ENCODE measurements around the gene SYNGR3. TPM values are rescaled to one million over a fixed set of nuclear protein-coding genes. Genes with fewer than 3 reads are reported as not detected.
A peak's percentile ranks its signal among the peaks of the same experiment; 100 is the strongest.

Gene SYNGR3
- total RNA-seq, 1 experiment from 2014 or later, result 11.9 TPM

DNA sequence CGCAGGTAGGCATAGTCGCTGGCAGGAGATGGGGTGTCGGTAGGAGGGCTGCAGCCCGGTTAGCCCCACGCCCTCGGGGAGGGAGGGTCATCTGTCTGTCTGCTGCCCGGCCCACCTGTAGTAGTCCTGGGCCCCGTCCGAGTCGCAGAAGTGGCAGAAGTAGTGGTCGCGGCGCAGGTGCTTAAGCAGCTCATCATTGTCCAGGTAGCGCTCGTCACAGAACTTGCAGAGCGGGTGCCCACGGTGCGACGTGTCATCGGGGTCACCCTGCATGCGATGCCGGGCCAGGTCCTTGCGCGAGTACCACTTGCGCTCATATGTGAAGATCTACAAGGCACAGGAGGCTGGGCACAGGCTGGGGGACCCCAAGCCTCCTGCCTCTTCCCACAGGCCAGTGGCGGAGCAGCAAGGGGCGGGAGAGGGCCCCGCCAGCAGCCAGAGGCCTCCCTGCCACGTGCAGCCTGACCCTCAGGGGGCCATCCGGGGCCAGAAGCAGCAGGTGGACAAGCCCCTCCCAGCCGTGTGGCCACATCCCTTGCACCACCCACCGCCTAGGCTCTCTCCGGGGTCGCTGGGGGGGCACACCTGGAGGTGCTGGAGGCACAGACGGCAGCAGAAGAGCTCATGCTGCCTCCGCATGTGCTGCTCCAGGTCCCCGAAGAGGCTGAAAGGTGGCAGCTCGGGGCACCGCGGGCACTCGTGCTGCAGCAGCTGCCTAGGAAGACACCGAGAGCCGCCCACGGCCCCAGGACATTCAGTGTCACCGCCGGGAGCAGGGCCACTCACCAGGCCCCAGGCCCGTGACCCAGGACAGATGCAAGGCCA lies 12.8 kb downstream of the SYNGR3 start:
- H4K91ac ChIP-seq (ENCODE audit: insufficient read length, low read depth, low read length), result no peak overlapping the region
- H2BK20ac ChIP-seq (ENCODE audit: low read depth, low read length, poor library complexity, severe bottlenecking), result no peak overlapping the region
- no peak overlapping the region for H3K9ac ChIP-seq (ENCODE audit: extremely low read depth, insufficient read length, low read length)
- Mint-ChIP-seq H3K4me3 (no peak overlapping the region), H3K9me3 (no peaks in the 10 kb centered on the region), H3K27me3 (ENCODE audit: low read depth) (no peaks in the 10 kb centered on the region), H3K36me3 (ENCODE audit: insufficient read depth in 1 of 3, low read depth in 3 of 3) (peaks cover 18 to 44% (median 44%) of the 10 kb centered on the region in 3 experiments), H3K4me1 (peaks cover 8 to 19% of the 10 kb centered on the region in 2 experiments), H3K27ac (0 out of 7 replicates have a peak overlapping the region, but pooled peaks of 1 of the 3 experiments have one; percentile 44)
- no peak overlapping the region for H2BK15ac ChIP-seq (ENCODE audit: low read depth, low read length)
- H3K56ac ChIP-seq (ENCODE audit: insufficient read length, low read depth, low read length), result no peak overlapping the region
- no peak overlapping the region for H2BK120ac ChIP-seq (ENCODE audit: low read depth, low read length, poor library complexity, severe bottlenecking)
- peaks cover 17% of the 10 kb centered on the region for H3K79me1 ChIP-seq (ENCODE audit: insufficient read depth, low read depth, low read length, poor library complexity, severe bottlenecking)
- H4K8ac ChIP-seq (replicated peaks; ENCODE audit: insufficient read length, low read depth, low read length), result no peak overlapping the region
- no peak overlapping the region for H4K5ac ChIP-seq (ENCODE audit: insufficient read length, low read depth, low read length)
- TF ChIP-seq, protein P1, sequence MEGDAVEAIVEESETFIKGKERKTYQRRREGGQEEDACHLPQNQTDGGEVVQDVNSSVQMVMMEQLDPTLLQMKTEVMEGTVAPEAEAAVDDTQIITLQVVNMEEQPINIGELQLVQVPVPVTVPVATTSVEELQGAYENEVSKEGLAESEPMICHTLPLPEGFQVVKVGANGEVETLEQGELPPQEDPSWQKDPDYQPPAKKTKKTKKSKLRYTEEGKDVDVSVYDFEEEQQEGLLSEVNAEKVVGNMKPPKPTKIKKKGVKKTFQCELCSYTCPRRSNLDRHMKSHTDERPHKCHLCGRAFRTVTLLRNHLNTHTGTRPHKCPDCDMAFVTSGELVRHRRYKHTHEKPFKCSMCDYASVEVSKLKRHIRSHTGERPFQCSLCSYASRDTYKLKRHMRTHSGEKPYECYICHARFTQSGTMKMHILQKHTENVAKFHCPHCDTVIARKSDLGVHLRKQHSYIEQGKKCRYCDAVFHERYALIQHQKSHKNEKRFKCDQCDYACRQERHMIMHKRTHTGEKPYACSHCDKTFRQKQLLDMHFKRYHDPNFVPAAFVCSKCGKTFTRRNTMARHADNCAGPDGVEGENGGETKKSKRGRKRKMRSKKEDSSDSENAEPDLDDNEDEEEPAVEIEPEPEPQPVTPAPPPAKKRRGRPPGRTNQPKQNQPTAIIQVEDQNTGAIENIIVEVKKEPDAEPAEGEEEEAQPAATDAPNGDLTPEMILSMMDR (conservative IDR thresholded peaks at IDR 0.05), result no peak
- no CpG with 5 or more reads among the region's 47 CpGs for WGBS (ENCODE audit: extremely low coverage, insufficient read length, low lambda C conversion rate)
- no peak overlapping the region for H3K27ac ChIP-seq (ENCODE audit: insufficient read length, low read depth, low read length)
- no peak overlapping the region for H2AFZ ChIP-seq (ENCODE audit: low read length)
- DNase-seq, result no peak
- H3T11ph ChIP-seq (ENCODE audit: low read length), result no peak overlapping the region
- H3K23ac ChIP-seq (ENCODE audit: insufficient read length, low read depth, low read length), result no peak overlapping the region
- no peak overlapping the region for H3K4ac ChIP-seq (ENCODE audit: low read depth, low read length)
- no peaks in the 10 kb centered on the region for H3K9me3 ChIP-seq (ENCODE audit: control insufficient read depth, low read depth, low read length)
- H2AK5ac ChIP-seq (ENCODE audit: insufficient read length, low read length), result no peak overlapping the region
- H3K14ac ChIP-seq (ENCODE audit: insufficient read depth, low read length), result no peak overlapping the region
- H2BK12ac ChIP-seq (ENCODE audit: insufficient read length, low read depth, low read length), result no peak overlapping the region
- no peaks in the 10 kb centered on the region for H4K20me1 ChIP-seq (ENCODE audit: control insufficient read depth, insufficient read depth, insufficient read length)
- H3K23me2 ChIP-seq (ENCODE audit: insufficient read length, low read depth, low read length, poor library complexity, severe bottlenecking), result no peaks in the 10 kb centered on the region
- no peak overlapping the region for H2BK5ac ChIP-seq (ENCODE audit: insufficient read length, low read length)
- H3K4me2 ChIP-seq (ENCODE audit: insufficient read depth, insufficient read length, low read length), result no peak overlapping the region
- H3K4me1 ChIP-seq (ENCODE audit: insufficient read depth, low read length), result peaks cover 1% of the 10 kb centered on the region; the same call in 1 of the 2 replicates
- H3K79me2 ChIP-seq (ENCODE audit: insufficient read depth, low read length), result peaks cover 13% of the 10 kb centered on the region; the same call in 1 of the 2 replicates
- no peaks in the 10 kb centered on the region for H3K27me3 ChIP-seq (ENCODE audit: insufficient read depth, low read length)
- H3K18ac ChIP-seq (ENCODE audit: insufficient read length, low read depth, low read length), result no peak overlapping the region
